GM12872 (cell line): ENCODE results near the gene ELK4.

Experiments
- TF ChIP-seq, protein P1 (sequence below): IDR thresholded peaks from 3 replicates; pipeline ENCODE4 v1.5.1; 2011; ENCODE audit warnings: low read depth, mild to moderate bottlenecking, low read length, moderate library complexity; ENCODE audit not compliant: insufficient read depth

The ELK4 gene

DNA sequence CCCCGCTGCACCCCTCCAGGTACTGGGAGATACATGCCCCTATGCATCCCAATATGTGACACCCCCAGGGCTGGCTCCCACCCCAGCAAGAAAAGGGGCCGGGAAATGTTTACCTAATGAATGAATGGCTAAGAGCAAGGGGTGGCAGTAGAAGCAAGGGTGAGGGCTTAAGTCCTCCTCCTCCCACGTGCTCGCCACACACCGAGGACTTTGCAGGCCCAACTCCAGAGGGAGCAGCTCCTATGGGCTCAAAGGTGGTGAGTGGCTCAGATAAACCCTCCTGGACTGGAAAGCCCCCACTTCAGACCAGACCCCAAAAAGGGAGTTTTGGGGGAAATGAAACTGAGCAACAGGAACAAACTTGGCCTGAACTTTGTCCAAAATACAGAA is 37.1 kb upstream of the ELK4 start:
- TF ChIP-seq, protein P1, sequence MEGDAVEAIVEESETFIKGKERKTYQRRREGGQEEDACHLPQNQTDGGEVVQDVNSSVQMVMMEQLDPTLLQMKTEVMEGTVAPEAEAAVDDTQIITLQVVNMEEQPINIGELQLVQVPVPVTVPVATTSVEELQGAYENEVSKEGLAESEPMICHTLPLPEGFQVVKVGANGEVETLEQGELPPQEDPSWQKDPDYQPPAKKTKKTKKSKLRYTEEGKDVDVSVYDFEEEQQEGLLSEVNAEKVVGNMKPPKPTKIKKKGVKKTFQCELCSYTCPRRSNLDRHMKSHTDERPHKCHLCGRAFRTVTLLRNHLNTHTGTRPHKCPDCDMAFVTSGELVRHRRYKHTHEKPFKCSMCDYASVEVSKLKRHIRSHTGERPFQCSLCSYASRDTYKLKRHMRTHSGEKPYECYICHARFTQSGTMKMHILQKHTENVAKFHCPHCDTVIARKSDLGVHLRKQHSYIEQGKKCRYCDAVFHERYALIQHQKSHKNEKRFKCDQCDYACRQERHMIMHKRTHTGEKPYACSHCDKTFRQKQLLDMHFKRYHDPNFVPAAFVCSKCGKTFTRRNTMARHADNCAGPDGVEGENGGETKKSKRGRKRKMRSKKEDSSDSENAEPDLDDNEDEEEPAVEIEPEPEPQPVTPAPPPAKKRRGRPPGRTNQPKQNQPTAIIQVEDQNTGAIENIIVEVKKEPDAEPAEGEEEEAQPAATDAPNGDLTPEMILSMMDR = 0 out of 3 replicates have a peak, but pooled peaks have one; percentile 1

DNA sequence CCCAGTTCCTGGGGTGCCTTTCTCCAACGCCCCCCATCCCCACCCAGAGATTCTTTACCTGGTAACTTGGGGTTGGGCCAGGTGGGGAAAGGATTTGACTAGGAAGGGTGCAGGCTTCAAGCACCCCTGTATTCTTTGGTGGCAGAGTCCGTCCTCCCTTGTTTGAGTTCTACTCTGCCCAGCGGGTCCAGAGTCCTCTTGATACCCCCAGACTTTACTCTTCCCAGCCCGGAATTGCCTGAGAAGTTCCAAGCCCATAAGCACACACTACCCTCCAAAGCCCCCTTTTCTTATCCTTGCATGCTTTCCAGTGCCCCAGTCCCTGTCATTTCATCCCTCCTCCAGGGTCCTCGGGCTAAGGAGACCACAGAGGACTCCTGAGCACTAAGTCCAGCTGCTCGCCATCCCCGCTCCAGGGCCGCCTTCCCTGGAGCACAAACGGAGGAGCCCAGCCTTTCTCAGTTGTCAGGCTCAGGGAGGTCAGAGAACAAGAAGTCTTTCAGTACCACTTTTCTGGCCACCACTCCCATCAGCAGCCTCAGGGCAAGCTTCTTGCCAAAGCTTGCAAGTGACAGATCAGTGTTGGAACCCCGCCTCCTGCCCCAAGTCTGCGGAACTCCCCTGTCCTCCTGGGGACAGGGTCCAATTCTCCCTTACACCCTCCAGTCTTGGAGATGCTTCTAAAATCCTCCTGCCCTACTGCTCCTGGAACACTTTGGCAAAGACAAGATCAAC is 36.3 kb upstream of the ELK4 start:
- TF ChIP-seq, protein P1 = no peak

DNA sequence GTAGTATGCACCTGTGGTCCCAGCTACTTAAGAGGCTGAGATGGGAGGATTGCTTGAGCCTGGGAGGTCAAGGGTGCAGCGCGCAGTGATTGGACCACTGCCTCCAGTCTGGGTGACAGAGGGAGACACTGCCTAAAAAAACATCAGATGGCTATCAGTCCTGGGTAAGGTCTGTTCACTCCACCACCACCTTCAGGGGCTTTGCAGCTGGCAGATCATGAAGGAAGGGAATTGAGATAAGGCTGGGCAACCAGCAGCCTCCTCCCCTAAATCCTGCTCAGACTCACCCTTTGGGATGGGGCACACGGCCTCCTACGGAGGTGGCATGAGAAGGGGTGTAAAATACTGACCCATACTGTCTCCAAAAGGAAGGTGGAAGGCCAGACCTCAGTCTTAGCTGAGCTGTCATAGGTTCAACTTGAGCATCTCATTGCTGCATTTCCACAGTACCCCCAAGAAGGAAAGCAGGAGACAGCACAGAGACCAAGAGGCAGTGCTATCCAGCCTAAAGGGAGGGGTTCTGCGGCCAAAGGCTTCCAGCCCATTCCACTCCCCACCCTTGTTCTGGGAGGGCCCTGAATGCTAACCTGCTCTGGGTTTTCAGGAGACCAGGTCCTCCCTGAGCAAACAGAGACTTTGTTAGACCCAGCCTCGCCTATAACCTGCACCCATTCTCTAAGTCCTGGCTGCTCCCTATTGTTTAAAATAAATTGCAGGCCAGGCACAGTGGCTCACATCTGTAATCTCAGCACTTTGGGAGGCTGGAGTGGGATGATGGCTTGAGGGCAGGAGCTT is 34.8 kb upstream of the ELK4 start:
- TF ChIP-seq, protein P1 = no peak

DNA sequence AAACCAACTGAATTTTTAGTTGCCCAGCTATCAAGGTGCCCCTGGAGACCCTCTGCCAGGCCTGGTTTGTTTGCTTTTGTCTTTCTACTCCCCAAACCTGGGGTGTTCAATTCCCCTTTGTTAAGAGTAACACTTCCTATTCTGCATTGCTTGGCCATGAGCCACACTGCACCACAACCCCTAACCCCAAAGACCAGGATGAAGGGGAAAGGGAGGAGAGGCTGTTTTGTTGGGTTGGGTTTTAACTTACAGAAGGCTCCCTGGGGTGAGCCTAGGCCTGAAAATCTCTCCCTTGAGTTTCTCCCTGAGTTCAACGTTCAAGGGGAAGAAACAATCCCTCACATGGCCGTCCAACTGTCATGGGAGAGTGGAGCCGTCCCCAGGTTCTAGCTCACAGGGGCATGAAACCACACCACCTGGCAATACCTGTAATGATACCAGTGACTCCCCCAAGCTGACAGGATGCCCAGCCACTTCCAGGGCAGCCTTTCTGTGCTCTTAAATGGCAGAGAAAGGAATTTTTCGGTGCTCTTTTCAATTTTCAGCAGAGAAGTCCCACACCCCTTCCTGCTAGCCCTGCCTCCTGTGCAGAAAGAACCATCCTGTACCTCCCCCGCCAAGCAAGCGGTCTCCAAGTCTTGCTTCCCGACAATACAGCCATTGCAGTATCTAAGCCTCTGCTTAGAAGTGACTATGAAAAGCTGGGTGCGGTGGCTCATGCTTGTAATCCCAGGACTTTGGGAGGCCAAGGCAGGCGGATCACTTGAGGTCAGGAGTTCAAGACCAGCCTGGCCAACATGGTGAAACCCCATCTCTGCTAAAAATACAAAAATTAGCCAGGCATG is 33.6 kb upstream of the ELK4 start:
- TF ChIP-seq, protein P1 = no peak

DNA sequence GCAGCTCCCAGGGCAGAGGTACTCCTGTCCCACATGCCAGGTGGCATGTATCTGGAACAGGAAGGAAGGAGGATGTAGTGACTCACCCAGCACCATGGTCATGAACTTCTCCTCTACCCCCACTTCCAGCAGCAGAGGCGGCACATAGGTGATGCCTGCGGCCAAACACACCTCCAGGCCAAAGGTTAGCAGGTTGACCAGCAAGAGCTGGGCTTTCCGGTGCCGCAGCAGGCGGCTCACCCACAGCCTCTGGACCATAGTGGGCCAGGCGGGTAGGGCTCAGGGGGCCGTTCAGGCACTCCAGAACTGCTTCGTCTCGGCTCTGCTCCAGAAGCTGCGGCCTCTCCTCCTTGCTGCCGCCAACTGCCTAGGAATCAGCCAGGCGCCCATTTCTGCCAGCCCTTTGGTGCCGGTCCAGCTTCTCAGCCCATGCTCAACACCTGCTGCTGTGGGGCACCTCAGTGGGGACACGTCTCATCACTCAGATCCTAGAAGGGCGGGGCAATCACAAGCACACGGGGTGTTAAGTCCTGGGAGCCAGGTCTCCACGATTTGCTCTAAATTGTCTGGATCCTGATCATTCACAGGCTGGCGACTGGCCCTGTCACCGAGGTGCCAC is 32.7 kb upstream of the ELK4 start:
- TF ChIP-seq, protein P1 = no peak

DNA sequence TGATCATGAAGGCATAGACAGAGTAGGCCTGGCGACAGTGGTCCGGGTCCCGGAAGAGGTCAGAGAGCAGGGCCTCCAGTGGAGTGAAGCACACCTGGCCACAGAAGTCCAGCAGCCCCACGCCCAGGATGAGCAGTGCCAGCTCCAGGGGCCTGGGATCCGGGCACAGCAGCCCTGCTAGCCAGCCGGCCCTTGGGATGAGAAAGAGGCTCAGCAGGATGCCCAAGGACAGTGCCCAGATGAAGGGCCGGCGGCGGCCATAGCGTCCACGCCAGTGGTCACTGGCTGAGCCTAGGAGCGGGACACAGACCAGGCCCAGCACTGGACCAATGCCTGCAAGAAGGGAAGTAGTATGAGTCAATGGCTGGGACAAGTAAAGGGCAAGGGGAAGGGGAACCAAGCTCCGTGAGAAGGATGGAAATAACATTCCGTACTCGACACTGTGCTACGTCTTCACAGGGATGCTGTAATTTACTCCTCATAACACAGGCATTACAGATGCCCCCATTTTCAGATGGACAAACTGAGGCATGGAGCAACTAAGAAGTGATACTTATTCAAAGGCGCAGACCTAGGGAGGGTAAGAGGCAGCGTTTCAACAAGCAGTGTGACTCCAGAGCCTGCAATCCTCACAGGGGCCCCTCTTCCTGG is 31.6 kb upstream of the ELK4 start:
- TF ChIP-seq, protein P1 = no peak

DNA sequence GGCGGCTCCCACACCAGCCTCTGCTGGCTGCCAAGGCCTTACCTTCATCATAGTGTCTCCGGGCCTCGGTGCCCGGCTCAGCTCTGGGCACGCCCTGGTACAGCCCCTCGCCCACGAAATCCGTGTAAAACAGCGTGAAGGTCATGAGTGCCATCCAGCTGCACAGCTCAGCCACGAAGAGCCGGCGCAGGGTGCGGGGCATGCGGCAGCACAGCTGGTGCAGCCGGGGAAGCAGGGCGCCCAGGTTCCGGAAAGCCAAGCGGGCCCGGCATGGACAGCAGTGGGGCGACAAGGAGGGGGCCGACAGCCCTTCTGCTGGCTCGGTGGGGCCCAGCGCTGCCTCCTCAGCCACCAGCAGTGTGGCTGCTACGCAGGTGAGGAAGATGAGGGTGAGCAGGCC is 31.0 kb upstream of the ELK4 start:
- TF ChIP-seq, protein P1 = no peak
